Calu3 (cell line): ENCODE measurements around the gene SHTN1. TPM values are rescaled to one million over a fixed set of nuclear protein-coding genes. Genes with fewer than 3 reads are reported as not detected.

Experiments used
- BruUV-seq: library from RNA; stranded (reverse); fragments of 400-500 nt; replicated peaks from 2 replicates; lab custom pipeline; 2021; lab: Mats Ljungman, UMichigan
- CTCF ChIA-PET: fragments of 300-600 bp; sonication (Branson Sonifier 250); formaldehyde crosslinking; loops from one replicate; lab custom pipeline; 2022; ENCODE audit warnings: antibody characterized with exemption; lab: Charles Lee
- DNase-seq: peaks from one replicate; pipeline ENCODE4 v3.0.0; 2022
- H3K27ac Mint-ChIP-seq: one replicate; pipeline ENCODE4 v1.8.0; 2022; ENCODE audit warnings: mixed read lengths; ENCODE audit not compliant: unreplicated experiment
- H3K27me3 Mint-ChIP-seq: one replicate; pipeline ENCODE4 v1.8.0; 2022; ENCODE audit warnings: mixed read lengths; ENCODE audit not compliant: unreplicated experiment
- H3K36me3 Mint-ChIP-seq: one replicate; pipeline ENCODE4 v1.8.0; 2022; ENCODE audit warnings: mild to moderate bottlenecking, moderate library complexity, mixed read lengths; ENCODE audit not compliant: insufficient read depth, unreplicated experiment
- H3K4me1 Mint-ChIP-seq: one replicate; pipeline ENCODE4 v1.8.0; 2022; ENCODE audit warnings: mild to moderate bottlenecking, low read depth, mixed read lengths; ENCODE audit not compliant: unreplicated experiment
- H3K4me3 Mint-ChIP-seq: one replicate; pipeline ENCODE4 v1.8.0; 2022; ENCODE audit warnings: mild to moderate bottlenecking, low read depth, moderate library complexity, mixed read lengths; ENCODE audit not compliant: unreplicated experiment
- H3K9me3 Mint-ChIP-seq: one replicate; pipeline ENCODE4 v1.8.0; 2022; ENCODE audit warnings: low read depth, mixed read lengths; ENCODE audit not compliant: unreplicated experiment
- CTCF ChIP-seq: fragments of 200-600 bp; IDR thresholded peaks from one replicate; pipeline ENCODE4 v1.8.0; 2022; ENCODE audit warnings: antibody characterized with exemption; ENCODE audit not compliant: unreplicated experiment
- intact Hi-C: fragments of 100-400 bp; cut with micrococcal nuclease; formaldehyde crosslinking; loops from one replicate; pipeline ENCODE4 v1.10.0; 2022; ENCODE audit not compliant: unreplicated experiment
- total RNA-seq: library from RNA; stranded (reverse); gene quantifications from 2 replicates; pipeline ENCODE4 v1.2.3, GENCODE V29; 2022

SHTN1 gene
- total RNA-seq, 1 experiment from 2014 or later, result 32.3 TPM

GRCh38 chr10:116853287-116853686 is 151.7 kb downstream of the SHTN1 start:
- intact Hi-C loops, result no loop called here
- Mint-ChIP-seq H3K27ac (no peak overlapping the region), H3K4me1 (peaks cover 16% of the 10 kb centered on the region), H3K4me3 (no peak overlapping the region), H3K27me3 (no peaks in the 10 kb centered on the region), H3K36me3 (peaks cover 20% of the 10 kb centered on the region), H3K9me3 (peaks cover 3% of the 10 kb centered on the region)
- no peak for TF ChIP-seq CTCF
- DNase-seq, result no peak
- no TSS peak for BruUV-seq
- CTCF ChIA-PET, result interaction anchor here (0.6 to 1.2 kb wide), 3 partner anchors 196 to 945 kb away, joined by 3 to 5 read pairs (median 4); no protein-coding TSS in a partner anchor

GRCh38 chr10:116852246-116852645 is 152.7 kb downstream of the SHTN1 start:
- intact Hi-C loops, result no loop called here
- no peak for TF ChIP-seq CTCF
- H3K27me3 Mint-ChIP-seq, result no peaks in the 10 kb centered on the region
- CTCF ChIA-PET, result interaction anchor here (1.2 kb wide), 1 partner anchor 198 kb away, joined by 3 read pairs; no protein-coding TSS in a partner anchor
- peaks cover 3% of the 10 kb centered on the region for H3K9me3 Mint-ChIP-seq
- H3K4me3 Mint-ChIP-seq, result no peak overlapping the region
- peaks cover 26% of the 10 kb centered on the region for H3K4me1 Mint-ChIP-seq
- peaks cover 20% of the 10 kb centered on the region for H3K36me3 Mint-ChIP-seq
- BruUV-seq, result no TSS peak
- no peak overlapping the region for H3K27ac Mint-ChIP-seq
- no peak for DNase-seq

- Mint-ChIP-seq H3K4me3 (peak overlapping the region; percentile 76), H3K27me3 (no peaks in the 10 kb centered on the region), H3K27ac (no peak overlapping the region), H3K4me1 (peaks cover 26% of the 10 kb centered on the region), H3K36me3 (peaks cover 20% of the 10 kb centered on the region), H3K9me3 (no peaks in the 10 kb centered on the region)
- no peak for TF ChIP-seq CTCF
- intact Hi-C loops, result no loop called here
- BruUV-seq, result no TSS peak
- CTCF ChIA-PET, result no interaction called here
- no peak for DNase-seq
Observed at GRCh38 chr10:116850058-116850611, 154.9 kb downstream of the SHTN1 start.

GRCh38 chr10:116849248-116850057 is 155.5 kb downstream of the SHTN1 start, which contains the start of gene ENO4:
Gene ENO4, plus strand, starts transcription at chr10:116849499. Its CDS starts 68 bp downstream, at chr10:116849567.
- Mint-ChIP-seq H3K27me3 (no peaks in the 10 kb centered on the region), H3K27ac (peak within 1 kb of the TSS; percentile 54), H3K4me1 (peaks cover 26% of the 10 kb centered on the region), H3K9me3 (no peaks in the 10 kb centered on the region), H3K36me3 (peaks cover 20% of the 10 kb centered on the region), H3K4me3 (peak within 1 kb of the TSS; percentile 76)
- no peak for TF ChIP-seq CTCF
- TSS peak; percentile 74 for BruUV-seq
- intact Hi-C loops, result no loop called here
- CTCF ChIA-PET, result interaction anchor here (1.0 kb wide), 1 partner anchor 325 kb away, joined by 3 read pairs; no protein-coding TSS in a partner anchor
- DNase-seq, result peak; percentile 66
